ENCODE measurements around the gene GSTM4. TPM values are rescaled to one million over a fixed set of nuclear protein-coding genes. Genes with fewer than 3 reads are reported as not detected.
A peak's percentile ranks its signal among the peaks of the same experiment; 100 is the strongest.
"Not testable (repeated sequence)": the region's sequence is repeated elsewhere in the genome, so short reads cannot be mapped to it uniquely, and the experiment has no call there.

Gene GSTM4
- total RNA-seq, 2 donors from 2014 or later, result 24.1 to 37.2 TPM

DNA sequence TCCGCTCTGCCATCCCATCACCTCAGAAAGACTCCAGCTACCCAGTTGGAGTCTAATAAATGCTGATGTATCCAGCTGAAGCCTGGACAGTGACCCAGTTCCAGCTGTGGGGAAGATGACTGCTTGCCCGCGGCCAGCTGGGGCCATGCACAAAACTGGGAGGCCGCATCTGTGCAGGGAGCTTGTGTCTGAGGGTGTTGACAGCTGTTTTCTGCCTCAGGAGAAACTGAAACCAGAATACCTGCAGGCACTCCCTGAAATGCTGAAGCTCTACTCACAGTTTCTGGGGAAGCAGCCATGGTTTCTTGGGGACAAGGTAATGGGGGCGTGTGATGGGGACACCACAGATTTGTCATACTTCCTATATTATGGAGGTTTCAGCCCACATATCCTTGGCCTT, 15.2 kb downstream of the GSTM4 start:
- 94 to 100% methylated on average over 2 to 5 of the region's 5 CpGs for WGBS, 2 donors
- DNase-seq, result no peak
- Histone ChIP-seq H3K9me3 (no peaks in the 10 kb centered on the region), H3K36me3 (replicated peaks in 1 of 2; ENCODE audit: insufficient read depth in 1 of 2, low read depth in 2 of 2) (no peaks in the 10 kb centered on the region), H3K27ac (no peak overlapping the region), H3K4me3 (no peak overlapping the region), H3K27me3 (no peaks in the 10 kb centered on the region), H3K4me1 (peaks cover 12% of the 10 kb centered on the region)
- intact Hi-C loops (cut with DNase I), result no loop called here
- ATAC-seq, result no peak
- TF ChIP-seq, protein P1, sequence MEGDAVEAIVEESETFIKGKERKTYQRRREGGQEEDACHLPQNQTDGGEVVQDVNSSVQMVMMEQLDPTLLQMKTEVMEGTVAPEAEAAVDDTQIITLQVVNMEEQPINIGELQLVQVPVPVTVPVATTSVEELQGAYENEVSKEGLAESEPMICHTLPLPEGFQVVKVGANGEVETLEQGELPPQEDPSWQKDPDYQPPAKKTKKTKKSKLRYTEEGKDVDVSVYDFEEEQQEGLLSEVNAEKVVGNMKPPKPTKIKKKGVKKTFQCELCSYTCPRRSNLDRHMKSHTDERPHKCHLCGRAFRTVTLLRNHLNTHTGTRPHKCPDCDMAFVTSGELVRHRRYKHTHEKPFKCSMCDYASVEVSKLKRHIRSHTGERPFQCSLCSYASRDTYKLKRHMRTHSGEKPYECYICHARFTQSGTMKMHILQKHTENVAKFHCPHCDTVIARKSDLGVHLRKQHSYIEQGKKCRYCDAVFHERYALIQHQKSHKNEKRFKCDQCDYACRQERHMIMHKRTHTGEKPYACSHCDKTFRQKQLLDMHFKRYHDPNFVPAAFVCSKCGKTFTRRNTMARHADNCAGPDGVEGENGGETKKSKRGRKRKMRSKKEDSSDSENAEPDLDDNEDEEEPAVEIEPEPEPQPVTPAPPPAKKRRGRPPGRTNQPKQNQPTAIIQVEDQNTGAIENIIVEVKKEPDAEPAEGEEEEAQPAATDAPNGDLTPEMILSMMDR (IDR thresholded peaks at IDR 0.05), result no peak
- TF ChIP-seq POLR2A (IDR thresholded peaks at IDR 0.05), result no peak

DNA sequence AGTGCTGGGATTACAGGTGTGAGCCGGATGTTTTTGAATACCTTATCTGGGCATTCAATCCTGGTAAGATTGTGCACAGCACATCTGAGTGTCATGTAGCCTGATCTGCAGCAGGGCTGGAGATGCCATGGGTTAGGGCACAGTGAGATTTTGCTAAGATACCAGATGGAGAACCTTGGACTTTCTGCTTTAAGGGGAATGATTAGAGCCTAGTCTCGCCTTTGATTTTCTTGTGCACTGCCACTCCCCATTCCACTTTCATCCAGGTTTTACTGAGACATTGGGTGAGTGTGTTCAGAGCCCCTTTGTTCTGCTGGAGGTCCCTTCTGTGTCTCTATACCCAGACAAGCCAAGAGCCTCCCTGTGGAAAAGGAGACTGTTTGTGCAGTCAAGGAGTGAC, 18.0 kb downstream of the GSTM4 start:
- intact Hi-C loops (cut with DNase I); DNase-seq; H3K9me3 ChIP-seq; H3K4me1 ChIP-seq; H3K36me3 ChIP-seq (replicated peaks in 1 of 2; ENCODE audit: insufficient read depth in 1 of 2, low read depth in 2 of 2); H3K27me3 ChIP-seq; H3K4me3 ChIP-seq; ATAC-seq; H3K27ac ChIP-seq: not testable (repeated sequence)
- WGBS, 2 donors, result 91 to 95% methylated on average over 2 of the region's 2 CpGs

DNA sequence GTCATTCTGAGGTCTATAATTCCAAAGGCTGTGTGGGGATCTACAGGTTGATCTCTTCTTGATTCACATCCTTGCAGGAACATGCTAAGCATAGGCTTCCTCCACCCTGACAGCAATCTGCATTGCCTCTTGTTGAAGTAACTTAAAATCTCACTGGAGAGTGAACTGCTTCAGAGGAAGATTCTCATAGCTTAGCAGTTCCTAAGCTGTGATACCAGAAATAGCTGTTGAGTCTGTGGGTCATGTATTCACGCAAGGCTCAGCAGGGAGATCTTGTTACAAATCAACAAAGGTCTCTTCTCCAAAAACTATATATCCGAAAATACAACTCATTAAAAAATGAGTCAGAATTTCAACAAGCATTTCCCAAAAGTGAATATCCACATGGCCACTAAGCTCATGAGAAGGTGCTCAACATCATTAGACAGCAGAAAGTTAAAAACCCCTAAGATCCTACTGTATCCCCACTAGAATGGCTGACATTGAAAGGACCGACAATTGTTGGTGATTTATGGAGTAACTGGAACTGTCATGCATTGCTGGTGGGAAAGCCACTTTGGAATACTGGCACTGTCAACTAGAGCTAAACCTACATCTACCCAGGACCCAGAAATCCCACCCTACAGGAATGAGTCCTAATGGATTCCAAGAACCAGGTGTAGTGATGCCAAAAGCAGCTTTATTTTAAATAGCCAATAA, 20.9 kb downstream of the GSTM4 start:
- intact Hi-C loops (cut with DNase I); H3K27ac ChIP-seq; H3K4me3 ChIP-seq; H3K27me3 ChIP-seq; H3K9me3 ChIP-seq; ATAC-seq; H3K4me1 ChIP-seq; DNase-seq; H3K36me3 ChIP-seq (replicated peaks in 1 of 2; ENCODE audit: insufficient read depth in 1 of 2, low read depth in 2 of 2): not testable (repeated sequence)
- 89% methylated on average over 3 of the region's 3 CpGs for WGBS, 2 donors

DNA sequence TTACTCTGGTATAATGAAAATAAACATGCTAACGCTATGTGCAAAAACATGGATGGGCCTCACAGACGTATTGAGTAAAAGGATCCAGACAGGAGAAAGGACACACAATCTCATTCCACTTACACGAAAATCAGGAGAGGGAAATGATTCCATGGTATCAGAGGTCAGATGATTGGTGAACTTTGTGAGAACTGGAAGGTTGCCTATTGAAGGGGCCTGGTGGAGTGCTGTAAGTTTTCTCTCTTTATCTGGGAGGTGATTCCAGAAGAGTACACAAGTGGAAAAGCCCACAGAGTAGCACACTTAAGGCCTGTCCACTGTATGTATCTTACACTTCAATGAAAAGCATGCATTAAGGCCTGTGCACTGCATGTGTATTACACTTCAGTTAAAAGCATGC, 21.6 kb downstream of the GSTM4 start:
- no peak overlapping the region for H3K4me3 ChIP-seq
- WGBS, 2 donors, result 68% methylated on average over 3 of the region's 3 CpGs
- TF ChIP-seq, protein P1 (IDR thresholded peaks at IDR 0.05), result no peak
- no peak for TF ChIP-seq POLR2A (IDR thresholded peaks at IDR 0.05)

DNA sequence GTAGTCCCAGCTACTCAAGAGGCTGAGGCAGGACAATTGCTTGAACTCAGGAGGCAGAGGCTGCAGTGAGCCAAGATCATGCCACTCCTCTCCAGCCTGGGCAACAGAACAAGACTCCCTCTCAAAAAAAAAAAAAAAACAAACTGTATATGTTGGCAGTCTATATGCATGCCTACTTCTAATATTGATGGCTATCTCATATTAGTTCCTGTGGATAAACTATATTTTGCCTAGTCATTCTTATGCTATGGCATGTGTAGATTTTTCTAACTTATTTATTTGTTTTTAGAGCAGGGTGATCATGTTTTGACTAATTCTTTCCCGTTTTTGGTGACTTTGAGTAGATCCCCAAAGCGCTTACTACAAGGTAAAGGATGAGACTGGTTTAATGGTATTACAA, 22.7 kb downstream of the GSTM4 start:
- intact Hi-C loops (cut with DNase I); H3K4me3 ChIP-seq; H3K4me1 ChIP-seq; H3K36me3 ChIP-seq (replicated peaks in 1 of 2; ENCODE audit: insufficient read depth in 1 of 2, low read depth in 2 of 2); DNase-seq; ATAC-seq; H3K27me3 ChIP-seq; H3K27ac ChIP-seq; H3K9me3 ChIP-seq: not testable (repeated sequence)
- 74 to 79% methylated on average over 2 of the region's 2 CpGs for WGBS, 2 donors

More for the DNA sequence above, 21.6 kb downstream of the GSTM4 start:
- intact Hi-C loops (cut with DNase I), result no loop called here
- Histone ChIP-seq H3K9me3 (no peaks in the 10 kb centered on the region), H3K4me1 (no peaks in the 10 kb centered on the region), H3K27ac (no peak overlapping the region), H3K36me3 (replicated peaks in 1 of 2; ENCODE audit: insufficient read depth in 1 of 2, low read depth in 2 of 2) (no peaks in the 10 kb centered on the region), H3K27me3 (no peaks in the 10 kb centered on the region)
- DNase-seq (no peak), ATAC-seq (no peak)

DNA sequence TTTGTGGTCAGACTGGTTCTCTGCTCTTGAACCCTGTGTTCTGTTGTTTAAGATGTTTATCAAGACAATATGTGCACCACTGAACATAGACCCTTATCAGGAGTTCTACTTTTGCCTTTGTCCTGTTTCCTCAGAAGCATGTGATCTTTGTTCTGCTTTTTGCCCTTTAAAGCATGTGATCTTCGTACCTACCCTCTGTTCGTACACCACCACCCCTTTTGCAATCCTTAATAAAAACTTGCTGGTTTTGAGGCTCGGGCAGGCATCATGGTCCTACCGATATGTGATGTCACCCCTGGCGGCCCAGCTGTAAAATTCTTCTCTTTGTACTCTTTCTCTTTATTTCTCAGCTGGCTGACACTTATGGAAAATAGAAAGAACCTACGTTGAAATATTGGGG, 28.9 kb downstream of the GSTM4 start:
- no CpG with 5 or more reads among the region's 6 CpGs for WGBS, 2 donors
- H3K4me1 ChIP-seq; ATAC-seq; H3K9me3 ChIP-seq; H3K27me3 ChIP-seq; DNase-seq; H3K27ac ChIP-seq; intact Hi-C loops (cut with DNase I); H3K36me3 ChIP-seq (replicated peaks in 1 of 2; ENCODE audit: insufficient read depth in 1 of 2, low read depth in 2 of 2); H3K4me3 ChIP-seq: not testable (repeated sequence)

DNA sequence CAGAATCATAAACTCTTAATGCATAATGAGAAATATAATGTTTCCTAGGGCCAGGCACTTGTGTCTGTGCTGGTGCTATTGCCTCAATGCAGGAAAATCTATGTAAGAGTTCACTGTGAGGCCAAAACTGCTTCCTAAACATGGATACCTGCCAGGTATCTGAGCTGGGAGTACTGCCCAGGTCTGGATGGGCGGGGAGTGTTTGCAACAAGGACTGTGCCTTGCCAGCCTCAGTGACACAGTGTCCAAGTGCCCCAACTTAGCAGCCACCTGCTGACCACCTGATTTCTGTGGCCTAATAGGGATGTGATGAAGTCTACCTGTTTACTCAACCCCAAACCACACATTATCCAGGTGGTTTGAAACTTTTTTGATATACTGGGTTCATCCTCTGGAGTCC, 29.5 kb downstream of the GSTM4 start:
- H3K4me3 ChIP-seq; ATAC-seq; intact Hi-C loops (cut with DNase I); H3K36me3 ChIP-seq (replicated peaks in 1 of 2; ENCODE audit: insufficient read depth in 1 of 2, low read depth in 2 of 2); H3K9me3 ChIP-seq; H3K4me1 ChIP-seq; H3K27me3 ChIP-seq; H3K27ac ChIP-seq: not testable (repeated sequence)
- peak in 1 of 4 donors; percentile 68 for DNase-seq
- no CpG with 5 or more reads among the region's 1 CpG for WGBS, 2 donors

DNA sequence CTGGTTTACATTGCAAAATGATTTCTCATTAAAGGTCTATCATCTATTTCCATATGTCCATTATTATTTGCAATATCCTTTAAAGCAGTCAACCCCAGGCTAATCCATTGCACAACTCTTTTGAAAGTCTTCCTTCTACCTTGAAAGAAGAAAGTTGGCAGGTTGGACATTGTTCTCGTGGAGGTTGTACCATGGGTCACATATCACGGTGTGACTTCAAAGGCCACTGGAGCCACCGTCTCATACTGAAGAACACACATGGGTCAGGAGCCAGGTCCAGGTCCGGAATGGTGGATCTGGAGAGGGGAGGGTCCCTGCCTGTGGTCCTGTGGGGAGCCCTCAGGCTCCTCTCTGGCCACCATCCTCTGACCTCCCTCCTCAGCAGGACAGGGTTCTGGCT, 30.0 kb downstream of the GSTM4 start:
- H3K27me3 ChIP-seq; H3K4me1 ChIP-seq; DNase-seq; H3K27ac ChIP-seq; H3K36me3 ChIP-seq (replicated peaks in 1 of 2; ENCODE audit: insufficient read depth in 1 of 2, low read depth in 2 of 2); H3K4me3 ChIP-seq; ATAC-seq; intact Hi-C loops (cut with DNase I); H3K9me3 ChIP-seq: not testable (repeated sequence)
- no CpG with 5 or more reads among the region's 4 CpGs for WGBS, 2 donors

DNA sequence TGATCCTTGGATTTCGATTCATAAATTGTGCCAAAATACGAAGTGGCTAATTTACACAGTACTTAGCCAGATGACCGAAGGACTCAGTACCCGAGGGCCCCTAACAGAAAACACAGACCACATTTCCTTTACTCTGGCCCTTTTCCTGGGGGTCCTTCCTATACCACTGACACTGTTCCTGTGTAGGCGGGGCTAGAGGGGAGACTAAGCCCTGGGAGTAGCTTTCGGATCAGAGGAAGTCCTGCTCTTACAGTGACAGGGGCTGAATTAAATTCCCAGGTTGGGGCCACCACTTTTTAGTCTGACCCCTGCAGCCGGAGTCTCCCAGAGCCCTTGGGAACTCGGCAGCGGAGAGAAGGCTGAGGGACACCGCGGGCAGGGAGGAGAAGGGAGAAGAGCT, 31.2 kb downstream of the GSTM4 start:
- H3K27me3 ChIP-seq; DNase-seq; intact Hi-C loops (cut with DNase I); H3K4me1 ChIP-seq; H3K4me3 ChIP-seq; H3K36me3 ChIP-seq (replicated peaks in 1 of 2; ENCODE audit: insufficient read depth in 1 of 2, low read depth in 2 of 2); ATAC-seq; H3K9me3 ChIP-seq: not testable (repeated sequence)
- no CpG with 5 or more reads among the region's 11 CpGs for WGBS, 2 donors
- peak overlapping the region in 1 of 4 donors; percentile 25 for H3K27ac ChIP-seq

All from body of pancreas (tissue), 4 donors.